A549 treated with dexamethasone at 1 μM for 4 hours (cell line): Measurements from ENCODE around the gene SLC1A7. TPM values are rescaled to one million over a fixed set of nuclear protein-coding genes. Genes with fewer than 3 reads are reported as not detected.

Experiments
- total RNA-seq: library from RNA; stranded (reverse); fragments of 200-300 nt; extraction: Qiagen RNA extraction; gene quantifications from 5 replicates; pipeline ENCODE4 v1.2.3, GENCODE V29; 2022

Gene SLC1A7
- 0.04 TPM in 1 of 5 replicates, not detected in the others for total RNA-seq

DNA sequence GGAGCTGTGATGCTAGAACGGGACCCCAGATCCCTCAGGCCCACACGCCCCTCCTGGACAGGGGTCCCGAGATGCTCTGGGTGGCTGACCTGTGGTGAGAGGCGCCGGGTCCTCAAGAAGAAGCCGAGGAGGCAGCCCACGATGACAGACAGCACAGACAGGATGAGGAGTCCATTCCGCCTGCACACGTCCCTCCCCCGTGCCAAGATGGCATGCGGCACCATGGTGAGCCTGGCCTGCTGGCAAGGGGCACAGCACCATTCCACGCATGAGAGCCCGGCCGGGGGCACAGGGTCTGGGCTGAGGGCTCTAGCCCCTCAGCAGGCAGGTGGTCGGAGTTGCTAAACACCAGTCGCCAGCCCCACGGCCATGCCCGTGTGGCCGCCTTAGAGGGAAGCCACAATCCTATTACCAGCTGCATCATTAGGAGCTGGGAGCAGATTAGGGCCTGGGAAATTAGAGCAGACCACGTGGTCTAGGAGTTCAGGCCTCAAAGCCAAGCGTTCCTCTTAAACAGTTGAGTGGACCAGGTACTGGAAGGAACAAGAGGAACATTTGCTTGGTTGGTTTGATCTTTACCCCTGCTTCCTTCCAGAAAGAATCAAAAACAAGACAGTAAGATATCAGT is at the start of gene SLC1A7:
Gene SLC1A7 (minus strand): TSS at position 413 of the 628 bp plus-strand sequence. CDS start 189 bp downstream, at position 224.

GRCh38 chr1:53061859-53062707 is 80.4 kb downstream of the SLC1A7 start, which contains the start of gene PODN:
PODN (plus strand) TSS chr1:53062213; CDS start chr1:53069856, 7,643 bp downstream.

Other genes starting within 250 kb of the SLC1A7 start
- 8.8 to 11.7 TPM (median 10.8 TPM) in 5 replicates for gene ECHDC2, start 220.9 kb downstream of the SLC1A7 start, total RNA-seq
- 48.0 to 69.0 TPM (median 55.9 TPM) in 5 replicates for gene SCP2, start 215.4 kb downstream of the SLC1A7 start, total RNA-seq
- 0.04 TPM in 1 of 5 replicates, not detected in the others for gene PODN, start 80.4 kb downstream of the SLC1A7 start, total RNA-seq
- gene CPT2, start 54.2 kb upstream of the SLC1A7 start, total RNA-seq = 7.7 to 9.6 TPM (median 9.1 TPM) in 5 replicates
- 28.3 to 30.5 TPM (median 30.3 TPM) in 5 replicates for gene CZIB, start 78.0 kb upstream of the SLC1A7 start, total RNA-seq
- gene MAGOH, start 95.9 kb upstream of the SLC1A7 start, total RNA-seq = 62.1 to 116 TPM (median 64.8 TPM) in 5 replicates
- gene LRP8, start 185.4 kb upstream of the SLC1A7 start, total RNA-seq = 26.3 to 38.2 TPM (median 34.2 TPM) in 5 replicates